Nephron (organoid): ENCODE measurements around the gene PLCB1.

ENCODE experiments used
- H3K27ac Mint-ChIP-seq, 3 experiments: 2 replicates each; pipeline ENCODE4 v1.8.0; 2020; ENCODE audit warnings: mixed read lengths in 3 of 3, mild to moderate bottlenecking in 2 of 3, moderate library complexity in 1 of 3
- H3K27me3 Mint-ChIP-seq: 2 replicates; pipeline ENCODE4 v1.8.0; 2021; ENCODE audit warnings: low read depth, mild to moderate bottlenecking, moderate library complexity, mixed read lengths
- H3K36me3 Mint-ChIP-seq: 2 replicates; pipeline ENCODE4 v1.8.0; 2020; ENCODE audit warnings: low read depth, mixed read lengths
- H3K4me1 Mint-ChIP-seq: 2 replicates; pipeline ENCODE4 v1.8.0; 2020; ENCODE audit warnings: mixed read lengths
- H3K4me3 Mint-ChIP-seq, 3 experiments: 2 replicates each; pipeline ENCODE4 v1.8.0; 2020; ENCODE audit warnings: mild to moderate bottlenecking in 3 of 3, mixed read lengths in 3 of 3, moderate library complexity in 2 of 3
- H3K9me3 Mint-ChIP-seq: 2 replicates; pipeline ENCODE4 v1.8.0; 2020; ENCODE audit warnings: mixed read lengths
- CTCF ChIP-seq, 3 experiments: fragments of 200-600 bp; sonication (generic); IDR thresholded peaks; one replicate each; pipeline ENCODE4 v1.5.0; 2021; ENCODE audit warnings: antibody characterized with exemption in 3 of 3; ENCODE audit not compliant: unreplicated experiment in 3 of 3

Gene PLCB1

GRCh38 chr20:8187740-8188139 is 55.7 kb downstream of the PLCB1 start:
- Mint-ChIP-seq H3K4me3 (no peak overlapping the region), H3K36me3 (peaks cover 8% of the 10 kb centered on the region), H3K4me1 (no peaks in the 10 kb centered on the region), H3K27ac (no peak overlapping the region), H3K27me3 (no peaks in the 10 kb centered on the region), H3K9me3 (peaks cover 3% of the 10 kb centered on the region)
- no peak for TF ChIP-seq CTCF (IDR thresholded peaks at IDR 0.05; ENCODE audit: unreplicated experiment in 3 of 3)

GRCh38 chr20:8190043-8190880 is 58.2 kb downstream of the PLCB1 start:
- H3K27ac Mint-ChIP-seq: peak overlapping the region in 1 of 3 experiments; percentile 71
- no peaks in the 10 kb centered on the region for H3K27me3 Mint-ChIP-seq
- peaks cover 19% of the 10 kb centered on the region for H3K36me3 Mint-ChIP-seq
- no peak overlapping the region for H3K4me3 Mint-ChIP-seq
- H3K9me3 Mint-ChIP-seq: peaks cover 13% of the 10 kb centered on the region
- TF ChIP-seq CTCF (IDR thresholded peaks at IDR 0.05; ENCODE audit: unreplicated experiment in 3 of 3): no peak
- H3K4me1 Mint-ChIP-seq: no peaks in the 10 kb centered on the region

DNA sequence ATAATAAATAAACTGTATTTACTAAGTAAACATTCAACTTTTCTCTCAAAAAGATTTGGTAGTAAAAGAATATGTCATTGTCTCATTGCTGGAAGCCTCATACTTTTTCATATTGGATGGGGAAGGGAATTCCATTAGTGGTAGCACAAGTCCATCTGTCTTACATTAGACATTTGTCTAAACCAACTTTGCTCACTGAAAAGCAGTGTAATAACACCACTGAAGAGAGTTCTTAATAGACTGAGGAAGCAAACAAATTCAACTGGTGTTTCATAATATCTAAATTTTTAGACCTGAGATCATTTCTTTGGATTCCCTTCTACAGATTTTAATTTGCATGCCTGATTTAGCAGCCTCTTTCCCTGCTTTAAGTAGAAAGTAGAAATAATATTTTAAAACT is 62.7 kb downstream of the PLCB1 start:
- H3K27me3 Mint-ChIP-seq: no peaks in the 10 kb centered on the region
- H3K4me3 Mint-ChIP-seq: no peak overlapping the region
- H3K27ac Mint-ChIP-seq: no peak overlapping the region
- peaks cover 29% of the 10 kb centered on the region for H3K36me3 Mint-ChIP-seq
- peaks cover 22% of the 10 kb centered on the region for H3K9me3 Mint-ChIP-seq
- H3K4me1 Mint-ChIP-seq: no peaks in the 10 kb centered on the region
- TF ChIP-seq CTCF (IDR thresholded peaks at IDR 0.05; ENCODE audit: unreplicated experiment in 3 of 3): no peak

GRCh38 chr20:8196096-8196495 is 64.0 kb downstream of the PLCB1 start:
- H3K4me1 Mint-ChIP-seq: no peaks in the 10 kb centered on the region
- H3K9me3 Mint-ChIP-seq: peaks cover 22% of the 10 kb centered on the region
- no peaks in the 10 kb centered on the region for H3K27me3 Mint-ChIP-seq
- H3K27ac Mint-ChIP-seq: no peak overlapping the region
- peaks cover 29% of the 10 kb centered on the region for H3K36me3 Mint-ChIP-seq
- H3K4me3 Mint-ChIP-seq: no peak overlapping the region
- TF ChIP-seq CTCF (IDR thresholded peaks at IDR 0.05; ENCODE audit: unreplicated experiment in 3 of 3): no peak

- Mint-ChIP-seq H3K27ac (no peak overlapping the region), H3K27me3 (no peaks in the 10 kb centered on the region), H3K9me3 (peaks cover 16% of the 10 kb centered on the region), H3K4me1 (no peaks in the 10 kb centered on the region), H3K4me3 (no peak overlapping the region), H3K36me3 (peaks cover 10% of the 10 kb centered on the region)
- no peak for TF ChIP-seq CTCF (IDR thresholded peaks at IDR 0.05; ENCODE audit: unreplicated experiment in 3 of 3)
Observed at GRCh38 chr20:8200220-8200619, 68.2 kb downstream of the PLCB1 start.

DNA sequence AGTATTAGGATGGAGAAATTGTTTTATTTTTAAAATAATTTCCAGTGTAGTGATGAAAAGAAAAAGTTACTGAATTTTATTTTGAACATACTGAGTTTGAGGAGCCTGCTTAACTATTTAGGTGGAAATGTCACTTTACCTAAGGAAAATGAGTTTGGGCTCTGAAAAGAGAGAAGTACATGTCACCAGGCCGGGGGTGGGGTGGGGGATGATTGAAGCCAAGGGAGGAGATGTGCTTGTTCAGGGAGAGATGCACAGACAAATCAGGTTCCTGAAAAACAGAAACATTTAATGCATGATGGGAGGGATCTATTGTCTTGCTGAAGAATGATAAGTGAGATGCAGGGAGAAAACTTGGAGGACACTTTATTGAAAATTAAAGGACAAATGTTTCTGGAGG is 71.3 kb downstream of the PLCB1 start:
- TF ChIP-seq CTCF (IDR thresholded peaks at IDR 0.05; ENCODE audit: unreplicated experiment in 3 of 3): no peak
- H3K27me3 Mint-ChIP-seq: no peaks in the 10 kb centered on the region
- no peak overlapping the region for H3K4me3 Mint-ChIP-seq
- no peaks in the 10 kb centered on the region for H3K36me3 Mint-ChIP-seq
- no peak overlapping the region for H3K27ac Mint-ChIP-seq
- peaks cover 6% of the 10 kb centered on the region for H3K9me3 Mint-ChIP-seq
- H3K4me1 Mint-ChIP-seq: peaks cover 8% of the 10 kb centered on the region
